WTC11 (cell line): Measurements from ENCODE around the gene HRH3.

Experiments used
- CTCF ChIP-seq: fragments of 200-600 bp; IDR thresholded peaks from 2 replicates; pipeline ENCODE4 v1.8.0; 2022; ENCODE audit warnings: antibody characterized with exemption
- E2F4 ChIP-seq: sonication (generic); formaldehyde crosslinking; IDR thresholded peaks from 2 replicates; pipeline ENCODE4 v1.8.1; 2022; ENCODE audit warnings: low read depth, mild to moderate bottlenecking, moderate library complexity, missing genetic modification reagents, borderline replicate concordance
- HMGXB4 ChIP-seq: sonication (generic); formaldehyde crosslinking; IDR thresholded peaks from 2 replicates; pipeline ENCODE4 v1.8.1; 2023; ENCODE audit warnings: mild to moderate bottlenecking, moderate library complexity, missing genetic modification reagents
- MAX ChIP-seq: sonication (generic); formaldehyde crosslinking; IDR thresholded peaks from 2 replicates; pipeline ENCODE4 v1.8.0; 2022; ENCODE audit warnings: mild to moderate bottlenecking, missing genetic modification reagents
- STAT6 ChIP-seq: sonication (generic); formaldehyde crosslinking; conservative IDR thresholded peaks from 2 replicates; pipeline ENCODE4 v1.8.1; 2023; ENCODE audit warnings: mild to moderate bottlenecking, low read depth, missing genetic modification reagents, moderate library complexity
- TP53 ChIP-seq: sonication (generic); formaldehyde crosslinking; IDR thresholded peaks from 2 replicates; pipeline ENCODE4 v1.8.1; 2023; ENCODE audit warnings: mild to moderate bottlenecking, missing genetic modification reagents
- ZBTB43 ChIP-seq: sonication (generic); formaldehyde crosslinking; IDR thresholded peaks from 2 replicates; pipeline ENCODE4 v1.8.1; 2023; ENCODE audit warnings: mild to moderate bottlenecking, missing genetic modification reagents
- ZMAT4 ChIP-seq: fragments of 250-450 bp; sonication (Bioruptor Pico); IDR thresholded peaks from 2 replicates; pipeline ENCODE4 v1.9.0; 2021; ENCODE audit warnings: mild to moderate bottlenecking

- TF ChIP-seq CTCF (no peak), MAX (CRISPR knock-in tag) (no peak), ZBTB43 (CRISPR knock-in tag) (no peak), STAT6 (no peak), ZMAT4 (no peak), HMGXB4 (CRISPR knock-in tag) (no peak), TP53 (no peak), E2F4 (CRISPR knock-in tag) (no peak)
These were observed 45.3 kb upstream of the HRH3 start for GRCh38 chr20:62265365-62265764.
